ENCODE data around the gene MANSC4. TPM values are rescaled to one million over a fixed set of nuclear protein-coding genes. Genes with fewer than 3 reads are reported as not detected.
A peak's percentile ranks its signal among the peaks of the same experiment; 100 is the strongest.

Gene MANSC4
- total RNA-seq, 4 donors from 2014 or later, result 0.78 to 1.5 TPM; not detected in 2

DNA sequence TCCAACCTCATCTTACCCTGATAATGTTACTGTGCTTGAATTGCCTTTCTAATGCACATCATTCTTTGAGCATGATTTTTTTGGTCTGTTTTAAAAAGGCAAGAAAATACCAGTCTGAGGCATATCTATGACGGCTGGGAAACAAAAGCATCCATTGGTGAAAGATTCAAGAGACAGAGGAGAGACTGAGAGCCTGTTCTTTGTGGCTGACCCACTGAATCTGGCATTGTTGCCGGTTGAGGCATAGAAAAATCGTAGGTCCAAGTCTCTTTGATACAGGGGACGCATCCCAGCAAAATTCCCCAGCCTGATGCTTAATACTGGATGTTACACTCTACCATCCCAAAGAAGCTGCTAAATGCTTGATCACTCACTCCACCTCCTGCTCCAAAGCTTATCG lies 2.9 kb downstream of the MANSC4 start:
- peaks cover 0 to 25% (median 4%) of the 10 kb centered on the region in 4 donors for H3K4me1 ChIP-seq
- H3K4me3 ChIP-seq, result no peak overlapping the region
- peak overlapping the region in 2 of 4 donors; percentile 41 to 77 for H3K27ac ChIP-seq
- no peaks in the 10 kb centered on the region for H3K9me3 ChIP-seq
- H3K27me3 ChIP-seq, result no peaks in the 10 kb centered on the region
- no peak for DNase-seq (ENCODE audit: low spot score in 2 of 2)
- 53 to 59% methylated on average over 5 of the region's 5 CpGs for WGBS, 2 donors
- H3K36me3 ChIP-seq, result no peaks in the 10 kb centered on the region
- TF ChIP-seq POLR2A (IDR thresholded peaks at IDR 0.05), result no peak
- TF ChIP-seq EP300 (IDR thresholded peaks at IDR 0.05), result no peak
- TF ChIP-seq, protein P1, sequence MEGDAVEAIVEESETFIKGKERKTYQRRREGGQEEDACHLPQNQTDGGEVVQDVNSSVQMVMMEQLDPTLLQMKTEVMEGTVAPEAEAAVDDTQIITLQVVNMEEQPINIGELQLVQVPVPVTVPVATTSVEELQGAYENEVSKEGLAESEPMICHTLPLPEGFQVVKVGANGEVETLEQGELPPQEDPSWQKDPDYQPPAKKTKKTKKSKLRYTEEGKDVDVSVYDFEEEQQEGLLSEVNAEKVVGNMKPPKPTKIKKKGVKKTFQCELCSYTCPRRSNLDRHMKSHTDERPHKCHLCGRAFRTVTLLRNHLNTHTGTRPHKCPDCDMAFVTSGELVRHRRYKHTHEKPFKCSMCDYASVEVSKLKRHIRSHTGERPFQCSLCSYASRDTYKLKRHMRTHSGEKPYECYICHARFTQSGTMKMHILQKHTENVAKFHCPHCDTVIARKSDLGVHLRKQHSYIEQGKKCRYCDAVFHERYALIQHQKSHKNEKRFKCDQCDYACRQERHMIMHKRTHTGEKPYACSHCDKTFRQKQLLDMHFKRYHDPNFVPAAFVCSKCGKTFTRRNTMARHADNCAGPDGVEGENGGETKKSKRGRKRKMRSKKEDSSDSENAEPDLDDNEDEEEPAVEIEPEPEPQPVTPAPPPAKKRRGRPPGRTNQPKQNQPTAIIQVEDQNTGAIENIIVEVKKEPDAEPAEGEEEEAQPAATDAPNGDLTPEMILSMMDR (IDR thresholded peaks at IDR 0.05), result no peak

DNA sequence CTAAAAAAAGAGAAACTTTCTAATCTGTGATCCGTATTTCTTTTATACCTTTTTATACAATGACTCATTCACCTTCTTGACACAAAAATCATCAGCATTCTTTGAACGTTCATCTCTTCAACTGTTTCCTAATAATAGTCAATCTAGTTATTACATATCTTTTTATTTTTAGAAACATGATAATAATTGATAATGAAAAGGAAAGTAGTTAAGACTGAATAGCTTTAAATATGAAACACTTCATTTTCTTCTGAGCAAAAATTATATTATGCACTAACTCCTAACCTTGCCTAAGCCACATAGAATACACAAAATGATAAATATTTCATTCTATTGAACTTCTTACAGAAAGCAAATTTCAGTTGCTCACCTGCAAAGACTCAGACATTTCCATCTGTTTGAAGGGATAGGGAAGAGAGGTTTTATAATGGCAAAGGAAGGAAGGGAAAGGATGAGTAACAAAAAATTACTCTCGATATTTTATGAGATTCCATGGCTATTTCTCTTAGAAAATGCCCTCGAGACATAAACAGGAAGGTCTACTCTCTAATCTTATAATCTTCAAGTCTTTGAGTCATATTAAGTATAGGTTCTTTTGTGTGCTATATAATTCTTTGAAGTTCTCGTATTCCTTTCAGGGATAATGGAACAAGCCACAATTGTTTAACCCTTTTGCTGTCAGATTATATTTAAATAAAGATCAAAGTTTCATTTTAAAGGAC lies 7.5 kb downstream of the MANSC4 start:
- DNase-seq (ENCODE audit: low spot score in 2 of 2), result no peak

DNA sequence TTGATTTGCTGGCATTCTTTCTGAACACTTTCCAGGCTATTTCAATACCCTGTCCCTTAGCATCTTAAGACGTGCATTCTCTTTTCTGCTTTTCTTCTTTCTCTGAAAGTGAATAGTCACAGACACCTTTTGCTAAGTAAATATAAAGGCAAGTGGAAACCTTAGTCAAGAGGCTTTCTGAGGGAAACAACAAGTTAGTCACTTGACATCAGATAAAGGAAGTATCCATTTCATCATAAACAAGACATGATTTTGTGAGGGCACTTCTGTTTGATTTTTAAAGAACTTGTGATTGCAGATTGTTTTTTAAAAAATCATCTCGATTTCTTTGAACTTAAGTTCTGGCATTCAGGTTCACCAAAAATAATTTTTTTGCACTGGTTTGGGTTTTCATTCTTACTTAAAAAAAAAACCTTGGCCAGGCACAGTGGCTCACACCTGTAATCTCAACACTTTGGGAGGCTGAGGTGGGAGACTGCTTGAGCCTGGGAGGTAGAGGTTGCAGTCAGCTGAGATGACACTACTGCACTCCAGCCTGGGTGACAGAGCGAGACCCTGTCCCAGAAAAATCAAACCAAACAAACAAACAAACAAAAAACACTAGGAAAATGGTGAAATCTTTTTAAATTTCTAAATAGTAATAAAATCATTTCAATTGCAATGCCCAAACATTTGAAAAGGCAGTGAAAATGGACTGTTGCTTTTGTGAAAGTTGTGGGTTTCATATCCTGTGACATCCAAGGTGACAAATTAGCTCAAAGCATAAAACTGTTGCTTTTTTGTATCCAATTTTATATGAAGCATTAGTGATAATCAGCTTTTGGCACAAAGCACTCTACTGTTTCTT lies 8.3 kb downstream of the MANSC4 start:
- Histone ChIP-seq H3K27ac (no peak overlapping the region), H3K27me3 (no peaks in the 10 kb centered on the region), H3K9me3 (no peaks in the 10 kb centered on the region), H3K36me3 (no peaks in the 10 kb centered on the region), H3K4me1 (no peaks in the 10 kb centered on the region), H3K4me3 (no peak overlapping the region)
- no peak for DNase-seq (ENCODE audit: low spot score in 2 of 2)
- no peak for TF ChIP-seq POLR2A (IDR thresholded peaks at IDR 0.05)
- TF ChIP-seq, protein P1 (IDR thresholded peaks at IDR 0.05), result no peak
- no peak for TF ChIP-seq EP300 (IDR thresholded peaks at IDR 0.05)
- WGBS, 2 donors, result 94 to 95% methylated on average over 3 of the region's 3 CpGs

More for the DNA sequence above, 7.5 kb downstream of the MANSC4 start:
- no peaks in the 10 kb centered on the region for H3K4me1 ChIP-seq
- no peak overlapping the region for H3K4me3 ChIP-seq
- 48 to 50% methylated on average over 5 of the region's 5 CpGs for WGBS, 2 donors
- no peaks in the 10 kb centered on the region for H3K27me3 ChIP-seq
- H3K27ac ChIP-seq, result no peak overlapping the region
- H3K9me3 ChIP-seq, result no peaks in the 10 kb centered on the region
- TF ChIP-seq EP300 (IDR thresholded peaks at IDR 0.05) (no peak), POLR2A (IDR thresholded peaks at IDR 0.05) (no peak)
- TF ChIP-seq, protein P1 (IDR thresholded peaks at IDR 0.05), result no peak
- H3K36me3 ChIP-seq, result no peaks in the 10 kb centered on the region

DNA sequence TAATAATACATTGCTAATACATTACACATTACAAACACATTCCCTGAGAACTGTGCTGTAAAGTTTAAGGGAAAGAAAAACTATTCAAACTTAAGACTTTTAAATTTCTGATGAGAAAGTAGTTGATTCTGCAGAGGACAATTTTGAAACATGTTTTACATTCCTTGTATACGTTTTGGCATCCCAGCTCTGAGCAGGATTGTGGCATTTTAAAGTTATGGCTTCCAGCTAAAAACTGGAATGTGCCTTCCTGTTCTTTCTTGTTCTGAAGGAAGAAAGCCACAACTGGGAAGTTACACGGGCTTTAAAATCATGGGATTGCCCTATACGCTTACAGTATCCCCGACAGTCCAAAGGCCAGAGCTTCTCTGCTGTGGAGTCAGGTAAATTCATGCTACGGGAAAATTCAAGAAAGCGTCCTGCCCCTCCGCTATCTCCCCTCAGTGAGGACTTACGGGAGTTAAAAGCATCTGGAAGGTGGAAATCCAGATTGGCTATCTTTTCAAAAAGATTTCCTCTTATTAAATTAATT lies 10.8 kb downstream of the MANSC4 start:
- Histone ChIP-seq H3K27ac (no peak overlapping the region), H3K4me3 (no peak overlapping the region), H3K4me1 (no peaks in the 10 kb centered on the region), H3K36me3 (peaks cover 0 to 7% (median 0%) of the 10 kb centered on the region in 3 donors), H3K9me3 (no peaks in the 10 kb centered on the region), H3K27me3 (no peaks in the 10 kb centered on the region)
- TF ChIP-seq POLR2A (IDR thresholded peaks at IDR 0.05), result no peak
- no peak for TF ChIP-seq EP300 (IDR thresholded peaks at IDR 0.05)
- TF ChIP-seq, protein P1 (IDR thresholded peaks at IDR 0.05), result no peak
- 73 to 85% methylated on average over 8 of the region's 8 CpGs for WGBS, 2 donors
- DNase-seq (ENCODE audit: low spot score in 2 of 2), result no peak
